ENCODE results near the gene NUDT3. TPM values are rescaled to one million over a fixed set of nuclear protein-coding genes. Genes with fewer than 3 reads are reported as not detected.

Gene NUDT3
- total RNA-seq, 1 donor from 2014 or later: 50.1 TPM

DNA sequence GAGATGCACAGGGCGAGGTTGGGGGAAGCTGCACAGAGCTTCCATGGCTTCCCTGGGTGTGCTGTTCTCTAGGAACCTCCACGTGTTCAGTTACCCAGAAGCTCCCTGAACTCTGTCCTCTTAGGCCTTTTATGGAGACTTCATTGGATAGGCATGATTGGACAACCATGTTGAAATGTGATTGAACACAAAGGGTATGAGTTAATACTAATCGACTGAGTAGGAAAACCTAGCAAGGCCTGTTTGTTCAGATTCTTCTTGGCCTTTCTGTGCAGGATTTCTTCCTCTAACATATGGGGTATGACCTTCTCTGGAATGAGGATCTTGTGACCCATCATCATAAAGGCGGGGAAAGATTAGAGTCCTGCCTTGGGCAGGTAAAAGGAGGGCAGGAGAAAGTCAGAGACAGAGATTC lies 73.0 kb downstream of the NUDT3 start:
- Histone ChIP-seq H3K4me1 (peaks cover 70% of the 10 kb centered on the region), H3K27me3 (ENCODE audit: low read depth) (no peaks in the 10 kb centered on the region), H3K4me3 (no peak overlapping the region), H3K27ac (replicated peaks) (peak overlapping the region; percentile 47), H3K36me3 (peaks cover 2% of the 10 kb centered on the region), H3K9me3 (replicated peaks) (no peaks in the 10 kb centered on the region)
- no peak for DNase-seq
- TF ChIP-seq CTCF (IDR thresholded peaks at IDR 0.05; ENCODE audit: borderline replicate concordance): no peak
- intact Hi-C loops (cut with micrococcal nuclease): no loop called here

DNA sequence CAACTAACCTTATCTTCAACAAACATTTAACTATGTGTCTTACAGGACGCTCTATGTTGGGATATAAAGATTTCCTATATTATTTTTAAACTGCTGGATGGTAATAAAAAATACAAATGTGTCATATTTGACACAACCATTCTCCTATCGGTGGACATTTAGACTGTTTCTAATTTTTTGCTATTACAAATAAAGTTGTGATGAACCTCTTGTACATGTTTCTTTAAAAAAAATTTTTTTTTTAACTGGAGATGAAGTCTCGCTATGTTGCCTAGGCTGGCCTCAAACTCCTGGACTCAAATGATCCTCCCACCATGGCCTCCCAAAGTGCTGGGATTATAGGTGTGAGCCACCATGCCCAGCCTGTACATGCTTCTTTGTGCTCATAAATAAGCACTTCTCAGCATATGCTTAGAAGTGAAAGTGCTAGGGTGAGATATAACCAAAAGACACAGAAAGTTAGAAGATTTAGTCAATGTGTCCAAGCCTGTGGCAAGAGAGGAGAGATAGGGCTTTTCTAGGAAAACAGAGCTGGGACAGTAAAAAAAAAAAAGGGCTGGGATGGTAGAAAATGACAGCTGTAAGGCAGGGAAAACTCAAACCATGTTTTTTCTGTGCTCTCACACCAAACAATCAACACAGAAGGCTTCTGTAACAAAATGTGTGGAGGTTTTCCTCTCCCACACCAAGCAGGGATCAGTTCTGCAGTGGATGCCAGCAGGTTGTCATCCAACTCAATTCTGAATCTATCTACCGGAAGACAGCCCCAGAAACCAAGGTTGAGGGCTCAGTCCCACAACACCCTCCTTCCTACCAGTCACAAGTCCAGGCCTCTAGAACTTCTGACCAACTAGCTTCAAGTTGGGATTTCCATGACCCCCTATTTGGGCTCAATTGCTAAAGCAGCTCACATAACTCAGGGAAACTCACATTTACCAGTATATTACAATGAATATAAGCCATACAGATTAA lies 73.7 kb downstream of the NUDT3 start:
- Histone ChIP-seq H3K27me3 (ENCODE audit: low read depth) (no peaks in the 10 kb centered on the region), H3K4me3 (no peak overlapping the region), H3K9me3 (replicated peaks) (no peaks in the 10 kb centered on the region), H3K36me3 (peaks cover 2% of the 10 kb centered on the region), H3K27ac (replicated peaks) (peak overlapping the region; percentile 47), H3K4me1 (peaks cover 66% of the 10 kb centered on the region)
- intact Hi-C loops (cut with micrococcal nuclease): no loop called here
- DNase-seq: no peak
- no peak for TF ChIP-seq CTCF (IDR thresholded peaks at IDR 0.05; ENCODE audit: borderline replicate concordance)

GRCh38 chr6:34317882-34318498 lies 74.5 kb downstream of the NUDT3 start:
- Histone ChIP-seq H3K27me3 (ENCODE audit: low read depth) (no peaks in the 10 kb centered on the region), H3K9me3 (replicated peaks) (no peaks in the 10 kb centered on the region), H3K4me3 (no peak overlapping the region), H3K4me1 (peaks cover 69% of the 10 kb centered on the region), H3K27ac (replicated peaks) (peak overlapping the region; percentile 47), H3K36me3 (peaks cover 2% of the 10 kb centered on the region)
- DNase-seq: no peak
- no peak for TF ChIP-seq CTCF (IDR thresholded peaks at IDR 0.05; ENCODE audit: borderline replicate concordance)
- intact Hi-C loops (cut with micrococcal nuclease): no loop called here

- no peak overlapping the region for H3K4me3 ChIP-seq
- no peak for DNase-seq
- H3K27me3 ChIP-seq (ENCODE audit: low read depth): no peaks in the 10 kb centered on the region
- H3K9me3 ChIP-seq (replicated peaks): no peaks in the 10 kb centered on the region
- no peaks in the 10 kb centered on the region for H3K36me3 ChIP-seq
- H3K4me1 ChIP-seq: peaks cover 76% of the 10 kb centered on the region
- TF ChIP-seq CTCF (IDR thresholded peaks at IDR 0.05; ENCODE audit: borderline replicate concordance): no peak
- intact Hi-C loops (cut with micrococcal nuclease): no loop called here
- peak overlapping the region; percentile 47 for H3K27ac ChIP-seq (replicated peaks)
These were observed 75.3 kb downstream of the NUDT3 start for GRCh38 chr6:34317172-34317477.

- intact Hi-C loops (cut with micrococcal nuclease): no loop called here
- Histone ChIP-seq H3K27me3 (ENCODE audit: low read depth) (no peaks in the 10 kb centered on the region), H3K36me3 (no peaks in the 10 kb centered on the region), H3K27ac (replicated peaks) (peak overlapping the region; percentile 47), H3K9me3 (replicated peaks) (no peaks in the 10 kb centered on the region), H3K4me3 (no peak overlapping the region), H3K4me1 (peaks cover 73% of the 10 kb centered on the region)
- no peak for DNase-seq
- TF ChIP-seq CTCF (IDR thresholded peaks at IDR 0.05; ENCODE audit: borderline replicate concordance): no peak
These were observed 75.9 kb downstream of the NUDT3 start for GRCh38 chr6:34316431-34317171.

All from left ventricle myocardium inferior (tissue), 1 donor.